Astrocyte of the cerebellum (primary cell): ENCODE measurements around the gene NAA40.

Source experiments
- DNase-seq: peaks from one replicate; pipeline ENCODE4 v3.0.0-alpha.2; 2011; ENCODE audit warnings: low read depth
- H3K4me3 ChIP-seq: 2 replicates; pipeline ENCODE4 v1.5.1; 2011; ENCODE audit warnings: mild to moderate bottlenecking, low read depth, low read length, moderate library complexity
- CTCF ChIP-seq: IDR thresholded peaks from 2 replicates; pipeline ENCODE4 v1.5.1; 2012; ENCODE audit warnings: low read length, low read depth, moderate library complexity, mild to moderate bottlenecking; ENCODE audit errors: missing control alignments
- in situ Hi-C: cut with HindIII; loops from 2 replicates; pipeline ENCODE4 v1.10.0; 2017; ENCODE audit warnings: low sequenced_read_pairs

Gene NAA40

DNA sequence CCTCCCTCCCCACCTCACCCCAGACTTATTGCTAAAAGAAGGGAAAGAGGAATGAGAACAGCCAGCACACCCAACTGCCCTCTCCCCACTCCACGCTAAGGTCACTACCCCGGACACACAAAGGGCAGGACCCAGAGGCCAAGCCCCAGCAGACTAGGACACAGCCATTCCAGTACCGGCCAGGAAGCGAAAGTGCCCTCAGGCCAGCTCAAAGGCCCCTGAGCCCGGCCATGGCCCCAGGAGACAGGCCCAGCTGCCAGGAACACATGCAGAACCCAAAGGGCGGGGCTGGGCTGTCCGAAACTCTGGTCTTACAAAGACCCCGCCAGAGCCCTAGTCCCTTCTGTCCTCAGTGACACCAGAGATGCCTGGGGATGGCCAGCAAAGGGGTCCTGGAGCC is 27.4 kb upstream of the NAA40 start:
- no peak for TF ChIP-seq CTCF
- no peak for DNase-seq
- H3K4me3 ChIP-seq: no peak overlapping the region
- in situ Hi-C loops: no loop called here

- DNase-seq: no peak
- TF ChIP-seq CTCF: no peak
- in situ Hi-C loops: no loop called here
- no peak overlapping the region for H3K4me3 ChIP-seq
Observed at GRCh38 chr11:63911876-63912275, 26.9 kb upstream of the NAA40 start.

GRCh38 chr11:63912678-63913077 is 26.1 kb upstream of the NAA40 start:
- in situ Hi-C loops: no loop called here
- TF ChIP-seq CTCF: no peak
- H3K4me3 ChIP-seq: no peak overlapping the region
- no peak for DNase-seq

DNA sequence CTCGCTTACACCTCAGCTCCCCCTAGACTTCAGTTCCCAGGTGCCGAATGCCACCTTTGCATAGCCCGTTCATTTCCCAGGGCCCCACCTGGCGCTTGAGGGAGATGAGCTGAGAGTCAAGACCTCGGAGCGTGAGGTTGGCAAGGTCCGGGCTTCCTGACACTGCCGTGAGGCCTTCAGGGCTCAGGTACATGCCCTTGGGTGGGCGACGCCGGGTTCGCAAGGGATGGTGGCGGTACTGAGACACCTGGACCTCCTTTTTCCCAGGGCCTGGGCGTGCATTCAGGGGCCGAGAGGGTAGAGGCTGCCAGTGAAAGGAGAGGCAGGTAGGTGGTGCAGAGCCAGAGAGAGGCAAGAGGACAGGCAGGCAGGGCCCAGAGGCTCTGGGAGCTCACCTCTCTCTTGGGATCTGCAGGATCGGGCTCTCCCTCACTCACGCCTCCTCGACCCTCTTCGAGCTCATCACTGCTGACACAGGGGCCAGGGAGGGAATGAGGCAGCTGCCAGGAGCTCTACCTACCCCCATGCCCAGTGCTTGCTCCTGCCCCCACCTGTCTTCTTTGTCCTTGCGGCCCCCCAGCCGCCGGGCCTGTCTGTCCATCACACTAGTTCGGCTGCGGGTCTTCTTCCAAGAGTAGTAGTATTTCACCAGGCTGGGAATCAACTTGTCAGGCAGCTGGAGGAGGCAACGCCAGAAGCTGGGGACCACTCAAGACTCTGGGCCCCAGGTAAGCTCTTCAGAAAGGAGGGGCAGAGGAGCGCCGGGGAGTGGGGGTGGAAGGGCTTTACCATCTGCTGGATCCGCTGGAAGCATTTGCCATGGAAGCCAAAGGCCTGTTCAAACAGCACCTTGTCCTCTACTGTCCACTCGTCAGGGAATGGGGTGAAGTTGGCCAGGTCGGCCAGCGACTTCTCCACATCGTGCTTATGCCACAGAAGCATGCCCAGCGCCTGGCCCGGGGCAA is 24.7 kb upstream of the NAA40 start:
- H3K4me3 ChIP-seq: no peak overlapping the region
- no peak for TF ChIP-seq CTCF
- DNase-seq: no peak
- in situ Hi-C loops: no loop called here

DNA sequence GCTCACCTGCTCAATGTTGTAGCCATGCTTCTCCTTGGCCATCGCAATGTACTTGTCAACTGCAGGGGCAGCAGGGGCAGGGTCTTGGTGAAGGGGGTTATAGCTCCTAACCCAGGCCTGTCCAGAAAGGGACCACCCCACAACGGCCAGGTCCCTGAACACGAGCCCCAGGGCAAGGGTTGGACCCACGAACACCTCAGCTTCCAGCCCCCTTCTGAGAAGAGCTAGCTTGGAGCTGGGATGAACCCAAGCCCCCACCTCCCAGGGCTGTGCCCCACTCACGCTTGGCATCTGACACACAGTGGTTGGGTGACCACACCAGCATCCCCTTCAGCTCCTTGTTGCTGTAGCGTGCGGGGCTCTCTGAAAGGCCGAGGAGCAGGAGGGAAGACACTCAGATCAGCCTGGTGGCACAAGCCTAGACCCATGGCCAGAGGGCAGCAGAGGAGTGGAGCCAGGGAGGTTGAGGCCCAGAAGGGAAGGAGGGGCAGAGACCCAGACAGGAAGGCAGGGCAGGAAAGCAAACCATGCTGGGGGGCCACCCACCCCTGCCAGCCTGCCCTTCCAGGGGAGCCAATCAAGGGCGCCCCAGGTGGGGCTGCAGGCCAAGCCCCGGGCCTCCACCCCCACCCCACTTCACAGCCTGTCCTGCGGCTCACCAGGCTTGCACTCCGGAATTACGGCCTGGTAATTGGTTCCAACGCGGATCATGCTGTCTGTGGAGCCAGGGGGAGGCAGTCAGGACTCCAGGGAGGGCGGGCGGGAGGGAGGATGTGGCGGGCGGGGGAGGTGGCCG is 23.7 kb upstream of the NAA40 start:
- DNase-seq: no peak

More for the DNA sequence above, 23.7 kb upstream of the NAA40 start:
- H3K4me3 ChIP-seq: no peak overlapping the region
- in situ Hi-C loops: no loop called here
- no peak for TF ChIP-seq CTCF
